GF-D8 (cell line): Measurements from ENCODE around the gene SPAG7.
"Not testable (repeated sequence)": the region's sequence is repeated elsewhere in the genome, so short reads cannot be mapped to it uniquely, and the experiment has no call there.

ENCODE experiments used
- DNase-seq: peaks from one replicate; lab custom pipeline; 2025; lab: John Stamatoyannopoulos, UW

Gene SPAG7

GRCh38 chr17:4938069-4938491 is 29.5 kb downstream of the SPAG7 start:
- no peak for DNase-seq

- DNase-seq, result no peak
Observed at GRCh38 chr17:4937553-4937952, 30.1 kb downstream of the SPAG7 start.

- DNase-seq, result no peak
Observed at GRCh38 chr17:4936436-4936835, 31.2 kb downstream of the SPAG7 start.

GRCh38 chr17:4935650-4936049 is 32.0 kb downstream of the SPAG7 start:
- DNase-seq, result no peak

- DNase-seq, result peak; percentile 57
Observed at GRCh38 chr17:4934173-4934979, 33.2 kb downstream of the SPAG7 start.

GRCh38 chr17:4933646-4934045 is 34.0 kb downstream of the SPAG7 start:
- no peak for DNase-seq

- DNase-seq, result no peak
Observed at GRCh38 chr17:4932756-4933155, 34.9 kb downstream of the SPAG7 start.

- no peak for DNase-seq
Observed at GRCh38 chr17:4931963-4932362, 35.7 kb downstream of the SPAG7 start, which contains the start of gene GP1BA. Gene GP1BA (plus strand): TSS chr17:4932277. CDS start chr17:4932605, 328 bp downstream.

- DNase-seq, result no peak
Observed at GRCh38 chr17:4928881-4929280, 38.7 kb downstream of the SPAG7 start.

- not testable (repeated sequence) for DNase-seq
Observed at GRCh38 chr17:4926577-4927335, 40.9 kb downstream of the SPAG7 start.

GRCh38 chr17:4921320-4921719 is 46.3 kb downstream of the SPAG7 start:
- no peak for DNase-seq

- peak; percentile 3 for DNase-seq
Observed at GRCh38 chr17:4920351-4921048, 47.1 kb downstream of the SPAG7 start.

GRCh38 chr17:4919511-4920047 is 48.0 kb downstream of the SPAG7 start:
- DNase-seq, result no peak

- not testable (repeated sequence) for DNase-seq
Observed at GRCh38 chr17:4914551-4914950, 53.1 kb downstream of the SPAG7 start.

- no peak for DNase-seq
Observed at GRCh38 chr17:4913994-4914393, 53.6 kb downstream of the SPAG7 start.
